ENCODE data around the gene BRD4.

Gene BRD4

DNA sequence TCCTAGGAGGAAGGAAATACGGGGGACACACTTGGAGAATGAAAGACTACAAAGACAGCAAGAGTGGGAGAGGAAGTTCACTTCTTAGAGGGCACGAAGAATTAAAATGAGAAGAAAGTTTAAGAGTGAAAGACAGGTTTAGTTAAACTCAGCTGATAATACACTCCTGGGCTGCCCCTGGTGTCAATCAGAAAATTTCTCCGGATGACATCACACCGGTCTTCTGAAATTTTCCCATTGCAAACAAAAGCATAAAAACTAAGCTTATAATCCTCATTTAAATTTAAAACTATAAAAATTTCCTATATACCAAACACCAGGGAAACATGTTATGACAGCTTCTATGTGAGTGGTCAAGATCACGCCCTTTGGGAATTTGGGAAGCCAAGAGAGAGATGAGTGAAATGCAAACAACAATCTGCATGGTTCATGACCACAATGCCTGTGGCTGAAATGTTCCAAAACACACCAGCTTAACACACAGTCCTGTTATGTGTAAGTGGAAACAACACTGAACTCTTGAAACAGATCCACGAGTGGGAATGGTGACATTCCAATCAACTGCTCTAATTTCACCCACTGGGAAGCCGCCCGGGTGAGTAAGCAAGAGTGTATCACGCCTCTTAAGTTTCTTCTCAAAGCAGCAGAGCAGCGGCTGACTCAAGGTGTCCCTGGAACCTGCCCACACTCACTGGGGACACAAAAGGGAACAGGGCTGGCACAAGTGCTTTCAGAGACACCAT, 49.0 kb downstream of the BRD4 start:
- TF ChIP-seq, protein P1, sequence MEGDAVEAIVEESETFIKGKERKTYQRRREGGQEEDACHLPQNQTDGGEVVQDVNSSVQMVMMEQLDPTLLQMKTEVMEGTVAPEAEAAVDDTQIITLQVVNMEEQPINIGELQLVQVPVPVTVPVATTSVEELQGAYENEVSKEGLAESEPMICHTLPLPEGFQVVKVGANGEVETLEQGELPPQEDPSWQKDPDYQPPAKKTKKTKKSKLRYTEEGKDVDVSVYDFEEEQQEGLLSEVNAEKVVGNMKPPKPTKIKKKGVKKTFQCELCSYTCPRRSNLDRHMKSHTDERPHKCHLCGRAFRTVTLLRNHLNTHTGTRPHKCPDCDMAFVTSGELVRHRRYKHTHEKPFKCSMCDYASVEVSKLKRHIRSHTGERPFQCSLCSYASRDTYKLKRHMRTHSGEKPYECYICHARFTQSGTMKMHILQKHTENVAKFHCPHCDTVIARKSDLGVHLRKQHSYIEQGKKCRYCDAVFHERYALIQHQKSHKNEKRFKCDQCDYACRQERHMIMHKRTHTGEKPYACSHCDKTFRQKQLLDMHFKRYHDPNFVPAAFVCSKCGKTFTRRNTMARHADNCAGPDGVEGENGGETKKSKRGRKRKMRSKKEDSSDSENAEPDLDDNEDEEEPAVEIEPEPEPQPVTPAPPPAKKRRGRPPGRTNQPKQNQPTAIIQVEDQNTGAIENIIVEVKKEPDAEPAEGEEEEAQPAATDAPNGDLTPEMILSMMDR (IDR thresholded peaks at IDR 0.05; ENCODE audit: control extremely low read depth, extremely low read depth, low read depth, missing control alignments) = no peak
- ChIA-PET POLR2A (interaction anchor here (0.6 kb wide), 3 partner anchors 43 to 66 kb away, joined by 3 read pairs; no protein-coding TSS in a partner anchor), CTCF (interaction anchor here (0.9 to 2.0 kb wide), 7 partner anchors 9 to 272 kb away, joined by 3 to 8 read pairs (median 4); partner anchors contain the start of gene AKAP8L)
- DNase-seq (ENCODE audit: extremely low spot score) = no peak

DNA sequence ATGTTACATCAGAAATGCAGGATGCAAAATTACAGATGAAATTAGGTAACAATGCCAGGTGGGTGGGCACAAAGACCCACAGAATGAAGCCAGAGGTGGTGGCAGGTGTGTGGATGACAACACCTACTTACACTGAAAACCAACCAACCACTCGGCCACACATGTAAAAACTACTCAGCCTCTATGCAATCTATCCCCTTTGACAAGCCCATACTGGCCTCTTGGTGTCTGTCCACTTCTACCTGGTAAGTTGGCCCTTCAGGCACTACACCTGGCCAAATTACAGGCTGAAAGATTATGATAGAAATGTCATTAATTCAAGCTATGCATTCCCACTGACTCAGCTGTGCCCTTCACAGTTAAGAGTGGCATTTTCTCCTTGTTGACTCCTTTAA, 50.0 kb downstream of the BRD4 start:
- no peak for DNase-seq (ENCODE audit: extremely low spot score)
- TF ChIP-seq, protein P1 (IDR thresholded peaks at IDR 0.05; ENCODE audit: control extremely low read depth, extremely low read depth, low read depth, missing control alignments) = no peak
- POLR2A ChIA-PET = no interaction called here
- CTCF ChIA-PET = interaction anchor here (1.3 to 2.0 kb wide), 4 partner anchors 10 to 273 kb away, joined by 3 to 8 read pairs (median 6); partner anchors contain the start of gene AKAP8L

DNA sequence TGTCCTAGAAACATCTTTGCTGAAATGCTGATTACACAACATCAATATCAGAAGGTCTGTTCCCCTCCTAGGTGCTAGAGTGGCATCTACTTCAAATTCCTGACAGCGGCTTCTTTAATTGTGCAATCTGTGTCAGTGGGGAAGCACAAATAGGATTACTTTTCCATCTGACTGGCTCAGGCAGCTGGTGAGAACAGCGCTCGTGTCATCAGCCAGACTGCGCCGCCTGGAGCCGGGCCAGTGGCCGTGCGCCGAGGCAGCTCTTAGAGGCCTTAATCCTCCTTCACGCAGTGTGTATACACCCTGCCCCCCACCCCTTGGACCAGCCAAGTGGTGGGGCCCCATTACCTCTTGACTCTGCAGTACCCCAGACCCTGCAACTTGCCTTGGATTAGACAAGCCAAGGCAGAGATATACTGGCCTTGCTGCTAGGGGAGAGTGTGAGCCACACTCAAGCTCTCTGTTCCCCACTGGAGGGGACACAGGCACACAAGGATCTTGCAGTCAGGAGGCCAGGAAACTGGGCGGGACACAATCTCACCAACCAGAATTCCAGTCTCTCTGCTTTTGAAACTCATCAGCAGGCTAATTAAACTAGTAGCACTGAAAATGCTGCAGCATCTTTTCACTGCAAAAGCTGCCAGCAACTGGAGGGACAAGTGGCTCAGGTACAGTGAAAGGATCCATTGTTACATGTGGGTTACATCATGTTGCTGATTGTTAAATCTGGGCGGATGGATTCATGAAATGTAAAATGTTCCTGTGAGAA, 51.2 kb downstream of the BRD4 start:
- ChIA-PET POLR2A (no interaction called here), CTCF (interaction anchor here (1.5 kb wide), 1 partner anchor 12 kb away, joined by 3 read pairs; no protein-coding TSS in a partner anchor)
- no peak for DNase-seq (ENCODE audit: extremely low spot score)
- TF ChIP-seq, protein P1 (IDR thresholded peaks at IDR 0.05; ENCODE audit: control extremely low read depth, extremely low read depth, low read depth, missing control alignments) = no peak

DNA sequence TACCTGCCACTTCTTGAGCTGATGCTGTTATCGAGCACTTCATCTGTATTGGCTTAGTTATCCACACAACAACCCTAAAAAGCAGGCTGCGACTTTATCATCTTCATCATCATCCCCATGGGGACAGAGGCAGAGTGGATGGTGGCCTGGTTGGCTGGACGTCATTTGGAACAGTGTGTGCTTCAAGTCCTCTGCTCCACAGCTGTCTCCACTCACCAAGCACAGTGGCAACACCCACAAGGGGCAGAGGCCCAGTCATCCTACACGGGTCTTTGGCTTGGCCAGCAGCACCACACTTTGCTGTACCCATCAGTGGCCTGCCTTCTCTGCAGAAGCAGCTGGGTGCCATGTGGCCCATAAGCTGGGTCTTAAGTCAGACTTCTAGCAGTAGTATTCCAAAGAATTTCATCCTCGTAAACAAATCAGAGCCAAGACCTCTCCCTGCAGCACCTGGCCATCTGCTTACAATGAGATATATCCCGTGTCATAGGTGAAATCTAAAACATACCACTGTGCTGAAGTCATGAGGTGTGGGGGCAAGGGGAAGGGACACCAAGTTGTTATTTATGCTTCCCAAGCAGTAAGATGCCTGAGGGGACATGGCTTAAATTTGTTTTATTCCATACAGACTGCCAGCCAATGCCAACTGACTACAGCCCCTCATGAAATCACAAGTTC, 52.2 kb downstream of the BRD4 start:
- CTCF ChIA-PET = interaction anchor here (1.5 kb wide), 1 partner anchor 13 kb away, joined by 3 read pairs; no protein-coding TSS in a partner anchor
- TF ChIP-seq, protein P1 (IDR thresholded peaks at IDR 0.05; ENCODE audit: control extremely low read depth, extremely low read depth, low read depth, missing control alignments) = no peak
- no peak for DNase-seq (ENCODE audit: extremely low spot score)
- POLR2A ChIA-PET = no interaction called here

DNA sequence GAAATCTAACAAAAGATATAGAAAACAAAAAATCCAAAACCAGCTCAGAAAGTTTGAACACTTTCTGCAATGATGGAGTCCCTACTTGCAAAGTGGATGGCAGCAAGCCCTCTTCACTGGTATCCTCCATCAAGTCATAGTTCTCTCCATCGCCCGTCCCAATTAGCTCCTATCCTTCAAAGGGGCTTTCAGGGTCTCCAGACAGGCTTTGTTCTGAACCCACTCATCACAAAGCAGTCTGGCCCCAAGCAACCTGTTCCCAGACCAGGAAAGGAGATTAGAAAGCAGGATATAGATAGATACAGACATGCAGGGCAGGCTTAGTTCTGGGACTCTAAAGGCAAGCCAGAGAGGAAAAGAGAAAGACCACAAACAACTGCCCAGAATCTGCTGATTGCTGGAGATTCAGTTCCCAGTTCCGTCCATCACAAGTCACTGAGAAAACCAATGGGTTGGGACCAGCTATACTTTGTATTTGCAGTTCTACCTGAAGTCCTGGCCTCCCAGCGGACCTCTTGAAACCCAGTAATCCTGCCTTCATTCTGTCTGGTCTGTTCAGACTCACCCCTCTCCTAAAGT, 52.9 kb downstream of the BRD4 start:
- no peak for DNase-seq (ENCODE audit: extremely low spot score)
- TF ChIP-seq, protein P1 (IDR thresholded peaks at IDR 0.05; ENCODE audit: control extremely low read depth, extremely low read depth, low read depth, missing control alignments) = no peak
- CTCF ChIA-PET = interaction anchor here (0.6 to 1.5 kb wide), 2 partner anchors 10 to 15 kb away, joined by 3 read pairs; no protein-coding TSS in a partner anchor
- POLR2A ChIA-PET = no interaction called here
